ENCODE results near the gene RENBP. TPM values are rescaled to one million over a fixed set of nuclear protein-coding genes. Genes with fewer than 3 reads are reported as not detected.
"Not testable (repeated sequence)": the region's sequence is repeated elsewhere in the genome, so short reads cannot be mapped to it uniquely, and the experiment has no call there.

The RENBP gene
- total RNA-seq, 1 experiment from 2014 or later: 0.75 TPM

DNA sequence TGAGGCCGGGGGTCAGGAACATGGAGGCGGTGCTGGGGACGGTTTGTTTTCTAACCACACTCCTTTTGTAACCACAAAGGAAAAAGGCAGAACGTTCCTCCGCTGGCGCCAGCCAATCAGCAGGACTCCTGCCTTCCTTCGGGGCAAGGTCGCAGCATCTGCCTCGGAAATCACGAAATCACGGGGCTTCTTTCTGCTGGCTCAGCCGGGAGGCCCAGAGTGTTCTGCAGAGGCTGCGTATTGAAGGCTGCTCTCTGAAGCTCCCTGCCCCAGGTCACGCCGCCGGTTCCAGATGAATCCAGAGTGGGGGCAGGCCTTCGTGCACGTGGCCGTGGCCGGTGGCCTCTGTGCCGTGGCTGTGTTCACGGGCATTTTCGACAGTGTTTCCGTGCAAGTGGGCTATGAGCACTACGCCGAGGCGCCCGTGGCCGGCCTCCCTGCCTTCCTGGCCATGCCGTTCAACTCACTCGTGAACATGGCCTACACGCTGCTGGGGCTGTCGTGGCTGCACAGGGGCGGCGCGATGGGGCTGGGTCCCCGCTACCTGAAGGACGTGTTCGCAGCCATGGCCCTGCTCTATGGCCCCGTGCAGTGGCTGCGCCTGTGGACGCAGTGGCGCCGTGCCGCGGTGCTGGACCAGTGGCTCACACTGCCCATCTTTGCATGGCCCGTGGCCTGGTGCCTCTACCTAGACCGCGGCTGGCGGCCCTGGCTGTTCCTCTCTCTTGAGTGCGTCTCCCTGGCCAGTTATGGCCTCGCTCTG, 37.5 kb upstream of the RENBP start:
- H3K27ac Mint-ChIP-seq (ENCODE audit: unreplicated experiment): no peak overlapping the region
- DNase-seq: no peak
- no TSS peak for BruUV-seq (replicated peaks)
- ChIA-PET CTCF (no interaction called here), POLR2A (no interaction called here)
- Histone ChIP-seq H3K4me3 (ENCODE audit: low read depth, low read length) (no peak overlapping the region), H3K9me3 (no peaks in the 10 kb centered on the region), H3K4me1 (no peaks in the 10 kb centered on the region), H3K36me3 (ENCODE audit: control insufficient read depth, insufficient read depth, low read length) (no peaks in the 10 kb centered on the region), H3K27me3 (replicated peaks; ENCODE audit: control insufficient read depth, insufficient read depth, low read length) (no peaks in the 10 kb centered on the region)
- no peaks in the 10 kb centered on the region for H3K9me3 Mint-ChIP-seq (ENCODE audit: unreplicated experiment)
- no peaks in the 10 kb centered on the region for H3K36me3 Mint-ChIP-seq (ENCODE audit: insufficient read depth, unreplicated experiment)
- no peaks in the 10 kb centered on the region for H3K27me3 Mint-ChIP-seq (ENCODE audit: insufficient read depth, unreplicated experiment)
- H3K4me1 Mint-ChIP-seq (ENCODE audit: low read depth, unreplicated experiment): no peaks in the 10 kb centered on the region
- TF ChIP-seq, protein P1, sequence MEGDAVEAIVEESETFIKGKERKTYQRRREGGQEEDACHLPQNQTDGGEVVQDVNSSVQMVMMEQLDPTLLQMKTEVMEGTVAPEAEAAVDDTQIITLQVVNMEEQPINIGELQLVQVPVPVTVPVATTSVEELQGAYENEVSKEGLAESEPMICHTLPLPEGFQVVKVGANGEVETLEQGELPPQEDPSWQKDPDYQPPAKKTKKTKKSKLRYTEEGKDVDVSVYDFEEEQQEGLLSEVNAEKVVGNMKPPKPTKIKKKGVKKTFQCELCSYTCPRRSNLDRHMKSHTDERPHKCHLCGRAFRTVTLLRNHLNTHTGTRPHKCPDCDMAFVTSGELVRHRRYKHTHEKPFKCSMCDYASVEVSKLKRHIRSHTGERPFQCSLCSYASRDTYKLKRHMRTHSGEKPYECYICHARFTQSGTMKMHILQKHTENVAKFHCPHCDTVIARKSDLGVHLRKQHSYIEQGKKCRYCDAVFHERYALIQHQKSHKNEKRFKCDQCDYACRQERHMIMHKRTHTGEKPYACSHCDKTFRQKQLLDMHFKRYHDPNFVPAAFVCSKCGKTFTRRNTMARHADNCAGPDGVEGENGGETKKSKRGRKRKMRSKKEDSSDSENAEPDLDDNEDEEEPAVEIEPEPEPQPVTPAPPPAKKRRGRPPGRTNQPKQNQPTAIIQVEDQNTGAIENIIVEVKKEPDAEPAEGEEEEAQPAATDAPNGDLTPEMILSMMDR (IDR thresholded peaks at IDR 0.05; ENCODE audit: insufficient read depth in 1 of 2, low read depth in 1 of 2, low read length in 1 of 2, severe bottlenecking in 1 of 2, unreplicated experiment in 1 of 2): no peak
- H3K4me3 Mint-ChIP-seq (ENCODE audit: unreplicated experiment): no peak overlapping the region
- intact Hi-C loops (cut with micrococcal nuclease; ENCODE audit: unreplicated experiment): no loop called here

DNA sequence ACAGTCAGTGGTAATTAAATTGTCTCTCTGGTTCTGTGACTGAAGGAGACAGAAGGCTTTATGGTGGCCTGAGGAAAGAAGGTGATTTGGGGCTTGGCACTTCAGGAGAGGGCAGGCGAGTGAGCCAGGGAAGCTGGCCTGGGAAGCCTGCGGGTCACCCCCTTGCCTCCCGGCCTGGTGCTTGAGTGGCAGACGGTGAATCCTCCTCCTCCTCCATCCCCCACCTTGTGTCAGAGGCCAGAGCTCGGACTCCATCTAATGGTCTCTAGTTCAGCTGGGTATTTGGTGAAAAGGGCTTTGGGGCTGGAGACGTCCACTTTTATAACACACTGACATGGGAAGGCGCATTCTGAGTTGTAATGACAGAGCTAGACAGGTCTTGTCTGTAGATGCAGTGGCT, 36.8 kb upstream of the RENBP start:
- no TSS peak for BruUV-seq (replicated peaks)
- H3K9me3 Mint-ChIP-seq (ENCODE audit: unreplicated experiment): no peaks in the 10 kb centered on the region
- no peak for DNase-seq
- no peak overlapping the region for H3K4me3 Mint-ChIP-seq (ENCODE audit: unreplicated experiment)
- H3K36me3 ChIP-seq (ENCODE audit: control insufficient read depth, insufficient read depth, low read length): no peaks in the 10 kb centered on the region
- no peak overlapping the region for H3K4me3 ChIP-seq (ENCODE audit: low read depth, low read length)
- no peaks in the 10 kb centered on the region for H3K9me3 ChIP-seq
- no peak overlapping the region for H3K27ac Mint-ChIP-seq (ENCODE audit: unreplicated experiment)
- no peaks in the 10 kb centered on the region for H3K36me3 Mint-ChIP-seq (ENCODE audit: insufficient read depth, unreplicated experiment)
- no peaks in the 10 kb centered on the region for H3K4me1 ChIP-seq
- H3K27me3 ChIP-seq (replicated peaks; ENCODE audit: control insufficient read depth, insufficient read depth, low read length): no peaks in the 10 kb centered on the region
- H3K27me3 Mint-ChIP-seq (ENCODE audit: insufficient read depth, unreplicated experiment): no peaks in the 10 kb centered on the region
- TF ChIP-seq, protein P1 (IDR thresholded peaks at IDR 0.05; ENCODE audit: insufficient read depth in 1 of 2, low read depth in 1 of 2, low read length in 1 of 2, severe bottlenecking in 1 of 2, unreplicated experiment in 1 of 2): no peak
- POLR2A ChIA-PET: no interaction called here
- intact Hi-C loops (cut with micrococcal nuclease; ENCODE audit: unreplicated experiment): no loop called here
- CTCF ChIA-PET: no interaction called here
- H3K4me1 Mint-ChIP-seq (ENCODE audit: low read depth, unreplicated experiment): no peaks in the 10 kb centered on the region

DNA sequence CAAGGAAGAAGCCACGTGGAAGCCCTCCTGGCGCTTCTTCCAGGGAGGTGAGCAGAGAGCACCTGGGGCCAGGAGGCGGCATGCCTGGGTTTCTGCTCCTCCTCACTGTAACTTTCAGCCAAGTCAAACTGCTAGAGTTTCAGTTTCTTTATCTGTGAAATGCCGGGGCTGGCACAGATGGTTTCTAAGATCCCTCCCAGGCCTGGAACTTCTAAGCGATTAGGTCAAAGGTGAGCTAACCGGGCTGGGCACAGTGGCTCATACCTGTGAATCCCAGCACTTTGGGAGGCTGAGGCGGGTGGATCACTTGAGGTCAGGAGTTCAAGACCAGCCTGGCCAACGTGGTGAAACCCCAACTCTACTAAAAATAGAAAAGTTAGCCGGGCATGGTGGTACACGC, 36.0 kb upstream of the RENBP start:
- H3K4me1 ChIP-seq; POLR2A ChIA-PET; H3K4me3 ChIP-seq (ENCODE audit: low read depth, low read length); intact Hi-C loops (cut with micrococcal nuclease; ENCODE audit: unreplicated experiment); H3K36me3 Mint-ChIP-seq (ENCODE audit: insufficient read depth, unreplicated experiment); H3K27me3 Mint-ChIP-seq (ENCODE audit: insufficient read depth, unreplicated experiment); H3K4me3 Mint-ChIP-seq (ENCODE audit: unreplicated experiment); H3K4me1 Mint-ChIP-seq (ENCODE audit: low read depth, unreplicated experiment); H3K36me3 ChIP-seq (ENCODE audit: control insufficient read depth, insufficient read depth, low read length); H3K9me3 Mint-ChIP-seq (ENCODE audit: unreplicated experiment); H3K27me3 ChIP-seq (replicated peaks; ENCODE audit: control insufficient read depth, insufficient read depth, low read length); CTCF ChIA-PET; H3K9me3 ChIP-seq; BruUV-seq (replicated peaks); H3K27ac Mint-ChIP-seq (ENCODE audit: unreplicated experiment); DNase-seq: not testable (repeated sequence)

All from Caco-2 (cell line).